ENCODE measurements around the gene CNTROB.
A peak's percentile ranks its signal among the peaks of the same experiment; 100 is the strongest.

Gene CNTROB

GRCh38 chr17:7987112-7987893, 55.3 kb downstream of the CNTROB start:
- DNase-seq, result no peak

- DNase-seq, result no peak
Measured at GRCh38 chr17:7988750-7989178, 56.8 kb downstream of the CNTROB start.

DNA sequence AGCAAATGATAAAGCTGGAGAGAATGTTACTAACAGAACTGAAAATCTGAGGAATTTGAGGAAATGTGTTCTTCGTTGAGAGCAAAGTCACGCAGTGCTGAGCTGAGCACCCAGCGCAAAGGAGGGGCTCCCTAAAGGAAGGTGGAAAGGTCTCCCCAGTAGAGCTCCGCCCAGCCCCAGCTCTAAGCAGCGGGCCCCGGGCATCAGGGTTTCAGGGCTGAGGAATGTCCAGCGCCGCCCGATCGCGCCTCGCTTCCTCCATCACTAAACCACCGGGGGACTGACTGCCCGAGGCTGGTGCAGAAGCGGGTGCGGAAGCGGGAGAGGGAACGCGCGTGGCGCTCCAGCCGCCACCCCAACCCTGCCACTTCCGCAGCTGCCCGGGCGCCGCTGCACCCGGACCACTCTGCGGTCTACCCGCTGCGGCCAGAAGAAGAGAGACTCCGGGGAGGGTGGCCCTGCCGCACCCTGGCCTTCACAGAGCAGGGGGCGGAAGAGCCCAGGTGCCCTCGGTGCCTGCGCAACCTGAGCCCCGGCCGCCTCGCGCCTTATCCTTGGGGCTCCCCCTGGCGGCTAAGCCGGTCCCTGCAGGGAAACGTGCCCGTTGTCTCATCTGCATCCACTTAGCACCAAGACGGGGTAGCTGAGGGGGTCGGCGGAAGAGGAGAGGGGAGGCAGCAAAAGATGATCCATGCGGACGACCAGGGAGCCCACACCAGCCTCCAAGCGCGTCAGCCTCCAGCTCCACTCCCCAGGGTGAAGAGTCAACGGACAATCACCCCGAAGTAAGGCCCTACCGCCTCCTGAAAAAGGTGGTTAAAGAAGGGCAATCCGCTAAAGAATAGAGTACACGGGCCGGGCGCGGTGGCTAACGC, 58.0 kb downstream of the CNTROB start:
- DNase-seq, result peak; percentile 92

GRCh38 chr17:7992516-7992915, 60.5 kb downstream of the CNTROB start:
- DNase-seq, result no peak

DNA sequence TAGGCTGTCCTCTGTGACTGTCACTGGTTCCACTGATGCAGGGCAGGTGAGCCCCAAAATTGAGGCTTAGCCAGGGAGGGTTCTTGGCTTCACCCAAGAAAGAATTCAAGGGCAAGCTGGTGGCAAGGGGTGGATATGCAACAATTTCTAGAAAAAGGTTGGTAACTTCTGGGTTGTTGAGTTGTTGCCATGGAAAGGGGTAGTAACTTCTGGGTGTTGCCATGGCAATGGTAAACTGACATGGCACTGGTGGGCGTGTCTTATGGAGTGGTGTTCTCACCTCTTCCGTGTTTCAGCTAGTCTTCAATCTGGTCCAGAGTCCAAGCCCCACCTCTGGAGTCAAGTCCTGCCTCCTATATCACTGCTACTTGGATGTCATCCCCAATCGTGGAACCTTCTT, 60.9 kb downstream of the CNTROB start:
- no peak for DNase-seq

DNA sequence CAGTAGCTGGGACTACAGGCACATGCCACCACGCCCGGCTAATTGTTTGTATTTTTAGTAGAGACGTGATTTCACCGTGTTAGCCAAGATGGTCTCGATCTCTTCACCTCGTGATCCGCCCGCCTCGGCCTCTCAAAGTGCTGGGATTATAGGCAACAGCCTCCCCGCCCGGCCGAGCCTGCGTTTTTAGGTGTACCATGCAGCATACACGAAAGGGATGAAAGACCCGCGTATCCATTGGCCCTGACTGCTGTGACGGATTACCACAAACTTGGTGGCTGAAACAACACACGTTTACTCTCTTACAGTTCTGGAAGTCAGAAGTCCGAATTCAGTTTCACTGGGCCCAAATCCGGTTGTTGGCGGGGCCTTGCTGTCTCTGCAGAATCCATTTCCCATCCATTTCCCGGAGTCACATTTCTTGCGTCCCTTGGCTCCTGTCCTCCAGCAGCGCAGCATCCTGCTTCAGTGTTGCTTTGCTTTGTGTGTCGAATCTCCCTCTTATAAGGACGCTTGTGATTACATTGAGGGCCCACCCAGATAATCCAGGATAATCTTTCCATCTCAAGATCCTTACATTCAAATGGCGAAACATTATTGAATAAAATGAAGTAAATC, 62.1 kb downstream of the CNTROB start:
- no peak for DNase-seq

GRCh38 chr17:7995724-7996123, 63.7 kb downstream of the CNTROB start:
- DNase-seq, result no peak

- no peak for DNase-seq
Measured at GRCh38 chr17:7997186-7997585, 65.2 kb downstream of the CNTROB start.
